HG02623 (cell line): Measurements from ENCODE around the gene SEPTIN2.
A peak's percentile ranks its signal among the peaks of the same experiment; 100 is the strongest.
"Not testable (repeated sequence)": the region's sequence is repeated elsewhere in the genome, so short reads cannot be mapped to it uniquely, and the experiment has no call there.

Experiments
- ATAC-seq: cut with Tn5 transposase; IDR thresholded peaks from one replicate; pipeline ENCODE4 v1.9.1; 2021; ENCODE audit warnings: moderate library complexity; ENCODE audit not compliant: unreplicated experiment

SEPTIN2 gene

GRCh38 chr2:241286348-241287090, 29.2 kb upstream of the SEPTIN2 start:
- no peak for ATAC-seq

- no peak for ATAC-seq
These were observed 27.3 kb upstream of the SEPTIN2 start for GRCh38 chr2:241288324-241288888.

GRCh38 chr2:241289053-241289452, 26.7 kb upstream of the SEPTIN2 start:
- ATAC-seq = no peak

GRCh38 chr2:241289597-241289996, 26.1 kb upstream of the SEPTIN2 start:
- ATAC-seq = no peak

GRCh38 chr2:241291153-241291552, 24.6 kb upstream of the SEPTIN2 start:
- no peak for ATAC-seq

- no peak for ATAC-seq
These were observed 23.7 kb upstream of the SEPTIN2 start for GRCh38 chr2:241291977-241292376.

GRCh38 chr2:241293378-241293797, 22.3 kb upstream of the SEPTIN2 start:
- ATAC-seq = not testable (repeated sequence)

- no peak for ATAC-seq
These were observed 20.2 kb upstream of the SEPTIN2 start for GRCh38 chr2:241295326-241296095.

- no peak for ATAC-seq
These were observed 19.0 kb upstream of the SEPTIN2 start for GRCh38 chr2:241296767-241297166.

- ATAC-seq = no peak
These were observed 17.1 kb upstream of the SEPTIN2 start for GRCh38 chr2:241298673-241299072.

- ATAC-seq = no peak
These were observed 15.7 kb upstream of the SEPTIN2 start for GRCh38 chr2:241300000-241300399.

GRCh38 chr2:241302083-241302482, 13.6 kb upstream of the SEPTIN2 start:
- no peak for ATAC-seq

GRCh38 chr2:241302759-241303651, 12.7 kb upstream of the SEPTIN2 start:
- no peak for ATAC-seq

- ATAC-seq = no peak
These were observed 11.6 kb upstream of the SEPTIN2 start for GRCh38 chr2:241304039-241304670.

GRCh38 chr2:241307055-241307454, 8.7 kb upstream of the SEPTIN2 start:
- ATAC-seq = no peak

- ATAC-seq = no peak
These were observed 7.5 kb upstream of the SEPTIN2 start for GRCh38 chr2:241308267-241308666.

- ATAC-seq = no peak
These were observed 6.8 kb upstream of the SEPTIN2 start for GRCh38 chr2:241308832-241309500.

GRCh38 chr2:241309684-241310117, 6.0 kb upstream of the SEPTIN2 start:
- ATAC-seq = peak; percentile 45

- ATAC-seq = no peak
These were observed 4.7 kb upstream of the SEPTIN2 start for GRCh38 chr2:241310917-241311566.
